Skin epidermis (tissue), 12 donors: ENCODE results near the gene TRPM6.
"Not testable (repeated sequence)": the region's sequence is repeated elsewhere in the genome, so short reads cannot be mapped to it uniquely, and the experiment has no call there.

Source experiments
- H3K27ac ChIP-seq, 21 experiments: fragments of 200-600 bp; sonication (generic) in 11 of 21; one replicate each; pipeline ENCODE4 v1.5.0; 2020; ENCODE audit warnings: mild to moderate bottlenecking in 3 of 21, inconsistent platforms in 2 of 21, moderate library complexity in 2 of 21
- H3K4me3 ChIP-seq, 7 experiments: fragments of 200-600 bp; sonication (generic) in 2 of 7; one replicate each; pipeline ENCODE4 v1.5.0; 2020; ENCODE audit warnings: inconsistent platforms in 2 of 7, mild to moderate bottlenecking in 2 of 7, moderate library complexity in 1 of 7

Gene TRPM6, protein sequence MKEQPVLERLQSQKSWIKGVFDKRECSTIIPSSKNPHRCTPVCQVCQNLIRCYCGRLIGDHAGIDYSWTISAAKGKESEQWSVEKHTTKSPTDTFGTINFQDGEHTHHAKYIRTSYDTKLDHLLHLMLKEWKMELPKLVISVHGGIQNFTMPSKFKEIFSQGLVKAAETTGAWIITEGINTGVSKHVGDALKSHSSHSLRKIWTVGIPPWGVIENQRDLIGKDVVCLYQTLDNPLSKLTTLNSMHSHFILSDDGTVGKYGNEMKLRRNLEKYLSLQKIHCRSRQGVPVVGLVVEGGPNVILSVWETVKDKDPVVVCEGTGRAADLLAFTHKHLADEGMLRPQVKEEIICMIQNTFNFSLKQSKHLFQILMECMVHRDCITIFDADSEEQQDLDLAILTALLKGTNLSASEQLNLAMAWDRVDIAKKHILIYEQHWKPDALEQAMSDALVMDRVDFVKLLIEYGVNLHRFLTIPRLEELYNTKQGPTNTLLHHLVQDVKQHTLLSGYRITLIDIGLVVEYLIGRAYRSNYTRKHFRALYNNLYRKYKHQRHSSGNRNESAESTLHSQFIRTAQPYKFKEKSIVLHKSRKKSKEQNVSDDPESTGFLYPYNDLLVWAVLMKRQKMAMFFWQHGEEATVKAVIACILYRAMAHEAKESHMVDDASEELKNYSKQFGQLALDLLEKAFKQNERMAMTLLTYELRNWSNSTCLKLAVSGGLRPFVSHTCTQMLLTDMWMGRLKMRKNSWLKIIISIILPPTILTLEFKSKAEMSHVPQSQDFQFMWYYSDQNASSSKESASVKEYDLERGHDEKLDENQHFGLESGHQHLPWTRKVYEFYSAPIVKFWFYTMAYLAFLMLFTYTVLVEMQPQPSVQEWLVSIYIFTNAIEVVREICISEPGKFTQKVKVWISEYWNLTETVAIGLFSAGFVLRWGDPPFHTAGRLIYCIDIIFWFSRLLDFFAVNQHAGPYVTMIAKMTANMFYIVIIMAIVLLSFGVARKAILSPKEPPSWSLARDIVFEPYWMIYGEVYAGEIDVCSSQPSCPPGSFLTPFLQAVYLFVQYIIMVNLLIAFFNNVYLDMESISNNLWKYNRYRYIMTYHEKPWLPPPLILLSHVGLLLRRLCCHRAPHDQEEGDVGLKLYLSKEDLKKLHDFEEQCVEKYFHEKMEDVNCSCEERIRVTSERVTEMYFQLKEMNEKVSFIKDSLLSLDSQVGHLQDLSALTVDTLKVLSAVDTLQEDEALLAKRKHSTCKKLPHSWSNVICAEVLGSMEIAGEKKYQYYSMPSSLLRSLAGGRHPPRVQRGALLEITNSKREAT (N-terminal part only)

GRCh38 chr9:74887041-74887980 is at the start of gene TRPM6:
Gene TRPM6, minus strand, starts transcription at chr9:74887921. Its CDS starts 65 bp downstream, at chr9:74887856.
- H3K4me3 ChIP-seq: peak within 1 kb of the TSS; percentile 39 to 60 (median 50)
- peak within 1 kb of the TSS in 18 of 21 experiments; percentile 2 to 80 (median 74) for H3K27ac ChIP-seq

GRCh38 chr9:74935008-74935407 is 47.3 kb upstream of the TRPM6 start:
- no peak overlapping the region for H3K4me3 ChIP-seq
- H3K27ac ChIP-seq: no peak overlapping the region

DNA sequence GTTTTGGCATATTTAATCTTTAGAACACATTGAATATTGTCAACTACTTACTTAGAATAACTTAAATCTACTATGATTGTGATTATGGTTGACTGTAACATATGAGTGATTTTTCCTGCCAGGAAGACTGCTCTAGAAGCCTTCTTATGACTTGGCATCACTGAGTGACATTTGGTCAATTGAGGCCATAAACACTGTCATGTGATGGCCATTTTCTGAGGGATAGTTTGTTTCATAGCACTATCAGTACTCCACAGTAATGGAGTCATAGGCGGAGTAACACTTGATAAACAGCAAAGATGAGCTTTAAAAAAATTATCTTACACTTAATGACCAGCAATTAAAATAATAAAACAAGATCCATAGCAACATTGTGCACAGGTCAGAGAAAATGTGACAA is 34.0 kb upstream of the TRPM6 start:
- H3K27ac ChIP-seq: no peak overlapping the region
- no peak overlapping the region for H3K4me3 ChIP-seq

DNA sequence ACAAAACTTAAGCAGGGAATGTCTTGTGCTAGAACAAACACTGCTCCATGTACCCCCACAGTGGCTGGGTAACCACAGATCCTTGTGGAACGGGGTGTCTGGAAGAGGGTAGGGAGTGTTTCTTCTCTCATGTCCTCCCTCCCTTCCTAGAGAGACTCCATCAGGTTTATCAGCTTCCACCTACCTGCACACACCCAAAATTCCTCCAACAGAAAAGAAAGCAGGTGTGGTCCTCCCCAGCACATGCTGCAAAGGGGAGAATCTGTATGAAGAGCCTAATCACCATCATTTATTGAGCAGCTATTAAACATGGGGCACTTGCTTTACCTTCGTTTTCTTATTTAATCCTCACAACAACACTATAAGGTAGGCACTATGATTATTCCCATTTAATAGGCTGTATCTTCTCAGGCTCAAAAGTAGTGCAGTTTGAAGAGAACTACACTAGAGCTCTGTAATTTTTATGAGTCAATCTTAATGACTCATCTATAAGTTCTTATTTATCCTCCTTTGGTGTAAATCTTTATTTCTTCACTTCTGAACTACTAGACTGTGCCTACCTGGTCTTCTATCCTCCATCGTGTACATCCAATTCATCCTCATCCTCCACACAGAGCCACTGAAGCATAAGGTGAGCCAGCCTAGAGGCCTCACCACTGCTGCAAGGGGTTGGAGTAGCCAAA is 33.4 kb upstream of the TRPM6 start:
- Histone ChIP-seq H3K27ac (no peak overlapping the region), H3K4me3 (no peak overlapping the region)

DNA sequence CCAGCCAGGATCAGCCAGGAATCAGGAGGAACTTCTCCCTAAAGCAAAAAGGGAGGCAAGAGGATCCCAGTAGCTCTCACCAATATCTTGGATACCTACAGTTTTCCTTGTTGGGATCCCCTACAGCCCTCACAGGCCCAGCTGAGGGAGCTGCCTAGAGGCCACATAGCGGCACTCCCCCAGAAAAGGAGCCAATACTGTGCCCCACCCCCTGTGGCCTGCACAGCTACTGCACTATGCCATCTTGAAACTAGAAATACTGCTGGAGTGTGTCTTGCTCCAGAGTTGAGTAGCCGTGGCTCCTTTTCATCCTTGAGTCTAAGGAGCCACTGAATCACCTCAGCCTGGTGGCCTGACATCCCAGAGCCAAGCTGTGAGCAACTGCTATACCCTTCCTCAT is 22.3 kb upstream of the TRPM6 start:
- no peak overlapping the region for H3K4me3 ChIP-seq
- H3K27ac ChIP-seq: no peak overlapping the region

DNA sequence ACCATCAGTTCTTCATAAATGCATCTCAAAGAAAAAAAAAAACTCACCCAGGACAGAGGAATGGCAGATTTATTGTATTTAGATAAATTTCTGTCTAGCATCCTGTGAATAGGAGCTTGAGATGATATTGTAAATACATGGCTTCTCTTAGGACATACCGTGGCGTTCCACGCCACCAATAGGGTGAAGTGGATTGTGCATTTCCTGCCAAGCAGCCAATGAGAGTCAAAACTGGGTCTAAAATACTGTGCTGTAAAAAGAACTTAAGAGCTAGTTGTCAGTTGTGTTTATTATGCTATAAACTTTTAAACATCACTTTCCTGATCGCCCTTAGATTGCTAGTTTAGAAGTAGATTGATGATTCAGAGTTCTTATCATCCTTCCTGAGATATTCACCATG is 20.9 kb upstream of the TRPM6 start:
- H3K4me3 ChIP-seq: no peak overlapping the region
- H3K27ac ChIP-seq: no peak overlapping the region

- Histone ChIP-seq H3K4me3 (no peak overlapping the region), H3K27ac (no peak overlapping the region)
Measured at GRCh38 chr9:74907085-74907484, 19.4 kb upstream of the TRPM6 start.

DNA sequence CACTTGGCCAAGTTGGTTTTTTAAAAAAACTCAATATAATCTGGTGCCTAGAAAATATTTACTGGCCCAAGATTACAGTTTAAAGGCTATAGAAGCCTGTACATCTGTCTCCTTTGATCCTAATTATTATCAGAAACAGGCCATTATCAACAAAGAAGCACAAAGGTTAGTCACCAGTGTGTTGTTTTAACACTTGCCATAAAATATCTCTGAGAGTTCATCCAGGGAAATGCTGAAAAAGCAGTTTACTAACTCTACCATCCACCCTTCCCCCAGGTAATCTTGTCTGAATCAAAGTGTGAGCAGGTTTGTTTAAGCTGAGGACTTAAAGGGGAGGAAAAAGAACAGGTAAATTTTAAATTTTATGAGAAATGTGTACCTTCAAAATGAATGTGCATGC is 13.3 kb upstream of the TRPM6 start:
- Histone ChIP-seq H3K4me3 (no peak overlapping the region), H3K27ac (no peak overlapping the region)

GRCh38 chr9:74888449-74888848 is 728 bp upstream of the TRPM6 start:
- not testable (repeated sequence) for H3K27ac ChIP-seq, H3K4me3 ChIP-seq

DNA sequence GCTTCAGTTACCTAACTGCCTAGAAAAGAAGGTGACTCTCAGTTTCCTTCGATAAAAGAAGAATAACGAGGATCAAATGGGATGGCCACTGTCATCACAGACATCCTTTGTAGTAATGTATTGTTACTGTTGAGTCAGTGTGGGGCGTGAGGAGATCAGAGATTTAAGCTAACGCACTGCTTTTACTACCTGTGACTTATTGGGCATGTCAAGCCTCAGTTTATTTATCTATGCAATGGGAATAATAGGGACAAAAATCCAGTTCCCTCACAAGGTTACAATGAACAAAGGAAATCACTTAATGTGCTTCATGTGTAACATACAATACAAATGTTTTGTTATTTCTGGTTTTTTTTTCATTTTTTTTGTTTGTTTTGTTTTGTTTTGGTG is 255 bp upstream of the TRPM6 start:
- Histone ChIP-seq H3K4me3 (peak overlapping the region in 5 of 7 experiments; percentile 39 to 60 (median 53)), H3K27ac (peak overlapping the region in 8 of 21 experiments; percentile 64 to 79 (median 76))

- Histone ChIP-seq H3K27ac (no peak overlapping the region), H3K4me3 (no peak overlapping the region)
Measured at GRCh38 chr9:74876382-74876949, 11.3 kb downstream of the TRPM6 start.

- no peak overlapping the region for H3K4me3 ChIP-seq
- no peak overlapping the region for H3K27ac ChIP-seq
Measured at GRCh38 chr9:74875656-74876055, 12.1 kb downstream of the TRPM6 start.

- H3K4me3 ChIP-seq: no peak overlapping the region
Measured at GRCh38 chr9:74874220-74874619, 13.5 kb downstream of the TRPM6 start.

DNA sequence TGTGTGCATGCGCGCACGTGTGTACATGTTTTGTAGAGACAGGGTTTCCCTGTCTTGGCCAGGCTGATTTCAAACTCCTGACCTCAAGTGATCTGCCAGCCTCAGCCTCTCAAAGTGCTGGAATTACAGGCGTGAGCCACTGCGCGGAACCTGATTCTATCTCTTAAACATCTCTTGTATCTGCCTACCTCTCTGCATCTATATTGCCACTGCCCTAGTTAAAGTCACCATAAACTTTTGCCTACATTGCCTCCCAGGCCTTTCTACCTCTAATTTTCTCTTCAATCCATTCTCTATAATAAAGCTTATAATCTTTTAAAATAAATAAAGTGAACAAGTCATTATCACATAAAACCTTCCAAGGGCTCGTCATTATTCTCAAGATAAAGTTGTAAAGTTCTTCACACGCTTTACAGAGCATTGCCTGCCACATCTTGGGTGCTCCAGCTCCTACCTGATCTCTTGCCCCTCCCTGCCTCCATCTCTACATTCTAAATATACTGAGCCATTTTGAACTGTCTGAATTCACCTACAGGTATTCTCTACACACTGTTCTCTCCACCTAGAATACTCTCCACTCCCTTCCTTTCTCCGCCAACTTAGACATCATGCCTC is 15.0 kb downstream of the TRPM6 start:
- no peak overlapping the region for H3K27ac ChIP-seq

More at GRCh38 chr9:74874220-74874619, 13.5 kb downstream of the TRPM6 start:
- no peak overlapping the region for H3K27ac ChIP-seq

DNA sequence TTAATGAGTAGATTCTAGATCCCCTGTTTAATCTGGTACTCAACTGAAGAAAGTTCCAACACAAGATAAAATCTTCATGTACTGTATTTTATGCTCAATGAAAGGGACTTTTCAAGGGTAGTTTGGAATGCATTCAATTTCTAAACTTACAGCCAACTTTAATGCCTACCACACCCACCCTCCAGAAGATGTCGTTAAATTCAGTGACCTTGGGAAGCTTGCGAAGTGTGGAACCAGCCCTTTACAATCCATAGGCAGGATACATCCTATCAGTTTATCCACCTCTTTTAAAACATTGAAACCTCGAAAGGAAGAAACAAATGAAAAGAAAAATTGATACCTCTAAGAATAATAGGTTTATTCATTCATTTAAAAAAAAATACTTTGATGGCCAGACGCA is 20.2 kb downstream of the TRPM6 start:
- H3K4me3 ChIP-seq: no peak overlapping the region
- H3K27ac ChIP-seq: no peak overlapping the region

More for the DNA sequence above, 15.0 kb downstream of the TRPM6 start:
- H3K4me3 ChIP-seq: no peak overlapping the region

GRCh38 chr9:74865177-74865576 is 22.5 kb downstream of the TRPM6 start:
- Histone ChIP-seq H3K27ac (no peak overlapping the region), H3K4me3 (no peak overlapping the region)

DNA sequence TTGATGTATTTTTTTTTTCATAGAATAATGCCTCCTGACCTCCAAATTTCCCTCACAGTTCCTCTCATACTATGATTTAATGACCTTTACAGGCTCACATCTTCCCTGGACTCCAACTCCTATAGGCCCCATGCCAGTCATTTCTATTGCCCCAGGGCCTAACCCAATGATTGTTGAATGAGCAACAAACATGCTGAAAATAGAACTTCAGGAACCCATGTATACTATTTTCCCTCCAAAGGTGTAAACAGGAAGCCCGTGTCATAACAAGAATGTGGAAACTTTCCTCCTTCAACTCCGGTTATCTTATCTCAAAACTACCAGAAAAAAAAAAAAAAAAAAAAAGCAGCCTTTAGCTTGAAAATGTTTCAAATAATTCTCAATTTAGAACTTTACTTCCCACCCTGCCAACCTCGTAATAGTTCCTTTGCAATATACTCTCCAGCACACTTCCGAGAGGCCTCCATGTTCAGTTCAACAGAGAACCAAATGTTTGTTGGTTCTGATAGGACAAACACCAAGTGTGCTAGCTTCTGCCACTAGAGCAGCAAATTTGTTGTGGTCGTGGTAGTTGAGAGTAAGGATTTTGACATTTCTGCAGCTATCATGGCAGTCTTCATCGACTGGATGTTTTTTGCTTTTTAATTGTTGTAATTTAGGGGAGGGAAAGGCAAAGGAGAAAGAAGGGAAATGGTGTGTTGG is 25.8 kb downstream of the TRPM6 start:
- no peak overlapping the region for H3K27ac ChIP-seq
- no peak overlapping the region for H3K4me3 ChIP-seq
